ENCODE results near the gene ING5. TPM values are rescaled to one million over a fixed set of nuclear protein-coding genes. Genes with fewer than 3 reads are reported as not detected.

ING5 gene
- polyA plus RNA-seq, 3 donors, result 6.5 to 29.5 (median 6.6) TPM

GRCh38 chr2:241673797-241674725 is 27.8 kb upstream of the ING5 start:
- intact Hi-C loops (cut with micrococcal nuclease), result no loop called here
- Histone ChIP-seq H4K20me1 (ENCODE audit: insufficient read depth, low read length) (no peaks in the 10 kb centered on the region), H2AFZ (ENCODE audit: insufficient read depth, low read depth, low read length, poor library complexity, severe bottlenecking) (no peak overlapping the region), H3K36me3 (replicated peaks in 1 of 2; ENCODE audit: control insufficient read depth in 1 of 2, insufficient read depth in 2 of 2, low read length in 2 of 2) (peaks cover 61 to 91% of the 10 kb centered on the region in 2 donors), H3K9ac (ENCODE audit: insufficient read depth, low read length, poor library complexity, severe bottlenecking) (no peak overlapping the region), H3K9me3 (replicated peaks in 1 of 2; ENCODE audit: control insufficient read depth in 1 of 2, insufficient read depth in 1 of 2, low read length in 2 of 2) (no peaks in the 10 kb centered on the region), H3K4me2 (replicated peaks; ENCODE audit: extremely low read depth, low read length, poor library complexity, severe bottlenecking) (no peak overlapping the region), H3K79me2 (ENCODE audit: insufficient read depth, low read length) (no peaks in the 10 kb centered on the region), H3K27me3 (ENCODE audit: control insufficient read depth in 2 of 2, insufficient read depth in 2 of 2, low read length in 2 of 2) (no peaks in the 10 kb centered on the region), H3K4me3 (replicated peaks in 1 of 3; ENCODE audit: low read depth in 2 of 3, low read length in 3 of 3) (no peak overlapping the region), H3K27ac (ENCODE audit: low read depth in 1 of 2, low read length in 2 of 2) (no peak overlapping the region), H3K4me1 (ENCODE audit: control insufficient read depth in 1 of 2, insufficient read depth in 2 of 2, low read length in 2 of 2) (no peaks in the 10 kb centered on the region)
- peak overlapping the region in 5 of 7 donors; percentile 12 to 79 (median 68) for H3K27ac Mint-ChIP-seq
- no peaks in the 10 kb centered on the region for H3K9me3 Mint-ChIP-seq
- no peaks in the 10 kb centered on the region for H3K4me1 Mint-ChIP-seq
- peaks cover 0 to 2% (median 0%) of the 10 kb centered on the region in 3 donors for H3K27me3 Mint-ChIP-seq (ENCODE audit: low read depth in 3 of 3)
- peaks cover 62 to 86% of the 10 kb centered on the region in 2 donors for H3K36me3 Mint-ChIP-seq
- no peak overlapping the region for H3K4me3 Mint-ChIP-seq
- no peak for TF ChIP-seq CTCF (IDR thresholded peaks at IDR 0.05)
- no peak for DNase-seq
- WGBS (ENCODE audit: insufficient coverage), result 93% methylated on average over 17 of the region's 21 CpGs

GRCh38 chr2:241675885-241676284 is 26.0 kb upstream of the ING5 start:
- no peak overlapping the region for H3K27ac Mint-ChIP-seq
- no peak overlapping the region for H3K27ac ChIP-seq (ENCODE audit: low read depth in 1 of 2, low read length in 2 of 2)
- no peaks in the 10 kb centered on the region for H3K9me3 ChIP-seq (replicated peaks in 1 of 2; ENCODE audit: control insufficient read depth in 1 of 2, insufficient read depth in 1 of 2, low read length in 2 of 2)
- H3K4me1 ChIP-seq (ENCODE audit: control insufficient read depth in 1 of 2, insufficient read depth in 2 of 2, low read length in 2 of 2), result no peaks in the 10 kb centered on the region
- no peak overlapping the region for H2AFZ ChIP-seq (ENCODE audit: insufficient read depth, low read depth, low read length, poor library complexity, severe bottlenecking)
- peaks cover 57 to 90% of the 10 kb centered on the region in 2 donors for H3K36me3 ChIP-seq (replicated peaks in 1 of 2; ENCODE audit: control insufficient read depth in 1 of 2, insufficient read depth in 2 of 2, low read length in 2 of 2)
- H3K9me3 Mint-ChIP-seq, result no peaks in the 10 kb centered on the region
- no peak overlapping the region for H3K9ac ChIP-seq (ENCODE audit: insufficient read depth, low read length, poor library complexity, severe bottlenecking)
- H3K27me3 ChIP-seq (ENCODE audit: control insufficient read depth in 2 of 2, insufficient read depth in 2 of 2, low read length in 2 of 2), result no peaks in the 10 kb centered on the region
- peaks cover 0 to 2% (median 0%) of the 10 kb centered on the region in 3 donors for H3K27me3 Mint-ChIP-seq (ENCODE audit: low read depth in 3 of 3)
- H4K20me1 ChIP-seq (ENCODE audit: insufficient read depth, low read length), result no peaks in the 10 kb centered on the region
- intact Hi-C loops (cut with micrococcal nuclease), result no loop called here
- 93% methylated on average over 17 of the region's 17 CpGs for WGBS (ENCODE audit: insufficient coverage)
- H3K4me3 Mint-ChIP-seq, result no peak overlapping the region
- TF ChIP-seq CTCF (IDR thresholded peaks at IDR 0.05), result no peak
- H3K4me3 ChIP-seq (replicated peaks in 1 of 3; ENCODE audit: low read depth in 2 of 3, low read length in 3 of 3), result no peak overlapping the region
- no peak overlapping the region for H3K4me2 ChIP-seq (replicated peaks; ENCODE audit: extremely low read depth, low read length, poor library complexity, severe bottlenecking)
- no peaks in the 10 kb centered on the region for H3K79me2 ChIP-seq (ENCODE audit: insufficient read depth, low read length)
- H3K4me1 Mint-ChIP-seq, result no peaks in the 10 kb centered on the region
- peaks cover 59 to 86% of the 10 kb centered on the region in 2 donors for H3K36me3 Mint-ChIP-seq
- DNase-seq, result no peak
